GM19240 (cell line): ENCODE data around the gene RAB10.
"Not testable (repeated sequence)": the region's sequence is repeated elsewhere in the genome, so short reads cannot be mapped to it uniquely, and the experiment has no call there.

Source experiments
- DNase-seq: peaks from one replicate; pipeline ENCODE4 v3.0.0; 2011; ENCODE audit warnings: low spot score; ENCODE audit not compliant: insufficient read length

The RAB10 gene

DNA sequence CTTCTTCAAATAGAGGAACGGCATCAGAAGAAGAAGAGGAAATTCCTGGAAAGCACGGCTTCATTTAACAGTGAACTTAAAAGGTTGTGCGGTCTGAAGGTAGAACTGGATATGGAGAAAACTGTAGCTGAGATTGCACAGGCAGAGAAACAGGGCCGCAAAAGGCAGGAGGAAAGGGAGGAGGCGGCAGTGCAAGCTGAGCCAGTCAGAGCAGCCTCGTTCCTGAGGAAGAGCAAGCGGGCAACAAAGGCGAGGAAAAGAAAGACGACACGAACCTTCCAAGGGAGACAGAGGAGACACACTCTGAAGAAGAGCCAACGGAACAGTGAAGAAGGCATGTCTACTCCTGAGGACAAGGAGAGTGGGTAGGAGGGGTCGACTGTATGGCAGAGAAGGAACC lies 116.4 kb downstream of the RAB10 start:
- DNase-seq, result no peak

DNA sequence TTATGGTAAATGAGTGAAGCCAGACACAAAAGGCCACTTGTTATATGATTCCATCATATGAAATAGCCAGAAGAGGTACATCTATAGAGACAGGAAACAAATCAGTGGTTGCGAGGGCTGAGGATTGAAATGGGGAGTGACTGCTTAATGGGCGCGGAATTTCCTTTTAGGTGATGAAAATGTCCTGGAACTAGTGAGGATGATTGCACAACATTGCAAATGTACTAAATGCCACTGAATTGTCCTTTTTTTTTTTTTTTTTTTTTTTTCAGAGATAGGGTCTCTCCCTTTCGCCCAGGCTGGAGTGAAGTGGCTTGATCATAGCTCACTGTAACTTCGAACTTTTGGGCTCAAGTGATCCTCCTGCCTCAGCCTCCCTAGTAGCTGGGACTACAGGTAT lies 123.7 kb downstream of the RAB10 start:
- no peak for DNase-seq

DNA sequence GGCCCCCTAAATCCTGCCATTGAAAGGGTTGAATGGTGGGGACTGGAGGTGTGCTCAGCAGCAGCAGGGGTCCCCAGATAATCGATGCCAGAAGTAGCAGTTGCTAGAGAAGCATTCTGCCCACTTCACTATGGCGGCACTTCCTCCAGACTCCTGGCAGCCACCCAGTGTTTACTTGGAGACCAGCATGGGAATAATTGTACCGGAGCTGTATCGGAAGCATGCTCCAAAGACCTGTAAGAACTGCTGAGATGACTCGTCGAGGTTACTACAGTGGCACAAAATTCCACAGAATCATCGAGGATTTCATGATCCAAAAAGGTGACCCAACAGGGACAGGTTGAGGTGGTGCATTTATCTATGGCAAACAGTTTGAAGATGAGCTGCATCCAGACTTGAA lies 128.0 kb downstream of the RAB10 start:
- DNase-seq, result no peak

DNA sequence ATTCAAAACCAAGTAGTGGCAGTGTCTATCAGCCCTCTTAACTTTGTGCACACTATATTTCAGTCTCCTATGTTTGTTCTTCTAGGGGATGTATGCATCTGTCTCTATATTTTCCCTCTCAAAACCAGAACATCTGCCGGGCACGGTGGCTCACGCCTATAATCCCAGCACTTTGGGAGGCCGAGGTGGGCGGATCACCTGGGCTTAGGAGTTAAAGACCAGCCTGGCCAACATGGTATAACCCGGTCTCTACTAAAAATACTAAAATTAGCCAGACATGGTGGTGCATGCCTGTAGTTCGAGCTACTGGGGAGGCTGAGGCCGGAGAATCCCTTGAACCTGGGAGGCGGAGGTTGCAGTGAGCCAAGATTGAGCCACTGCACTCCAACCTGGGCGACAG lies 129.1 kb downstream of the RAB10 start:
- DNase-seq, result no peak

DNA sequence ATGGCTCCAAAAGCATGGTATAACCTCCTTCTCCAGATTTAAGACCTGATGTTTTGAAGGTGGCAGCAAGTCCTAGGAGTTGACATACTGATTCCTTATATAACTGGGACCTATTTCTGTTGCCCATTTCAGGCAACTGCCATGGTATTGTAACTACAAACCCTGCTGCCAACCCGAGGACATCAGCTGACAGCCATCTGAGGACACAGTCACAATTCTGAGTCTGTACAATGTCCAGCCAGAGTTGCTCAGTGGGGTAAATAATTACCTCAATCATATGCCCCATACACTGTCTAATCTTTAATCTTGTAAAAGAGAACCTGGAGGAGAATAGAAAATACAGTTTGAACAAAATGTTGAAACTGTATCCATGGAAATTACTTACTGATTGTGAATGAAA lies 130.3 kb downstream of the RAB10 start:
- DNase-seq, result no peak

DNA sequence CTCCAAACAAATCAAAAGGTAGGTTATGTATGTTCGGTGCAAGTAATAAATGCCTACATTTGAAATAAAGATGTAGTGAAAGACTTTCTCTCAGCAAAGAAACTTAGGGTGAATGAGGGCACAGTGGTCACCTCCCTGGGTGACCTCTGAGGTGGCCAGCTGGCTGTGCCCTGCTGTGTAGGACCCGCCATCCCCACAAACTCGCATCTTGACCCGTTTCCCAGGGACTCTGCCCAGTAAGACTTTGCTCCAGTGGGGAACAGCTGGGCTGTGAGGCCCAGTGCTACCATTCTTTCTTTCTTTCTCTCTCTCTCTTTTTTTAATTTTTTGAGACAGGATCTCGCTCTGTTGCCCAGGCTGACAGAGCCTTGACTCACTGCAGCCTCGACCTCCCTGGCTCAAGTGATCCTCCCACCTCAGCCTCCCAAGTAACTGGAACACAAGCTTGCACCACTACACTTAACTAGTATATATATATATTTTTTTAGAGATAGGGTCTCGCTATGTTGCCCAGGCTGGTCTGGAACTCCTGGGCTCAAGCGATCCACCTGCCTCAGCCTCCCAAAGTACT lies 130.8 kb downstream of the RAB10 start:
- DNase-seq, result no peak

DNA sequence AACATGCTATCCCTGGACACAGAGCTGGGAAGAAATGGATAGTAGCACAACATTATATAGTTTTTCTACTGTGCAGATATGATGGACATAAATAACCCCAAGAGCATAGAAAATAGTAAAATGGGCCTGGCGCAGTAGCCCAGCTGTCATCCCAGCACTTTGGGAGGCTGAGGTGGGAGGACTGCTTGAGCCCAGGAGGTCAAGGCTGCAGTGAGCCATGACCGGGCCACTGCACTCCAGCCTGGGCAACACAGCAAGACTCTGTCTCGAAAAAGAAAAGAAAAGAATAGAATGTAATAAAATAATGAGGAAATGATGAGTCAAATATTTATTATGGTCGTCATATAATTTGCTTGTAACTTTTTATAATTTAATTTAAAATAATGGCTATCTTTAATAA lies 131.5 kb downstream of the RAB10 start:
- no peak for DNase-seq

DNA sequence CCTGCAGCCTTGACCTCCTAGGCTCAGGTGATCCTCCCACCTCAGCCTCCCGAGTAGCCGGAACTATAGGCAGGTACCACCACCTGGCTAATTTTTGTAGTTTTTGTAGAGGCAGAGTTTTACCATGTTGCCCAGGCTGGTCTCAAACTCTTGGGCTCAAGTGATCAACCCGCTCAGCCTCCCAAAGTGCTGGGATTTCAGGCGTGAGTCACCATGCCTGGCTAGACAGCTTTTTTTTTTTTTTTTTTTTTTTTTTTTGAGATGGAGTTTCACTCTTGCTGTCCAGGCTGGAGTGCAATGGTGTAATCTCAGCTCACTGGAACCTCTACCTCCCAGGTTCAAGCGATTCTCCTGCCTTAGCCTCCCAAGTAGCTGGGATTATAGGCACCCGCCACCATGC lies 132.7 kb downstream of the RAB10 start:
- not testable (repeated sequence) for DNase-seq

DNA sequence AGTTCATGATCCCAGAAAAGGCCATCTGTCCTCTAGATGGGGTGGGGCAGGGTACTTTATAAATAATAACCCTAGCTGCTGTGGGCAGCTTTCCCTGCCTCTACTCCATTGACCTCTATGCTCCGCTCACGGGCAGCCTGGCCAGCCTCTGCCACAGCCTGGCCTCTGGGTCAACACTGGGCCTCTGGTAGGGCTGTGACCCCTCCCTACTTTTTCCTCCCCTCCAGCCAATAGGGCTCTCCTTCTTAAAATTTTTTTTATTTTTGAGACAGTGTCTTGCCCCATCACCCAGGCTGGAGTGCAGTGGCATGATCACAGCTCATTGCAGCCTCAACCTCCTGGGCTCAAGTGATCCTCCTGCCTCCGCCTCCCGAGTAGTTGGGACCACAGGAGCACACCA lies 134.9 kb downstream of the RAB10 start:
- no peak for DNase-seq

DNA sequence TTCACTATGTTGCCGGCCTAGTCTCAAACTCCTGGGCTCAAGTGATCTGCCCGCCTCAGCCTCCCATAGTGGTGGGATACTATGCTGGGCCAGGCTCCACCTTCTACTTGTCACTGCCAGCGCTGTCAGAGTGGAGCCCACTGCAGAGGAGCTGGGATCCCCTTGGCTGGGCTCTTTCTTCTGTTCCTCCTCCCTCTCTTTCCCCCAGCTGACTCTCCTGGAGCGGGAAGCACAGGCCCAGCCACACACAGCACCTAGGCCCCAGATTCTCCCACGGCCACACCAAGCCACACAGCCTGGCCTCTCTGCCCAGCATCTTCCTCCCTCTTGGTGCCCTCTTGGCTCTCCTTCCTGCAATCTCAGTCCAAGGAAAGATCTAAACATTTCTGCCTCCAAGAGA lies 135.3 kb downstream of the RAB10 start:
- DNase-seq, result no peak

DNA sequence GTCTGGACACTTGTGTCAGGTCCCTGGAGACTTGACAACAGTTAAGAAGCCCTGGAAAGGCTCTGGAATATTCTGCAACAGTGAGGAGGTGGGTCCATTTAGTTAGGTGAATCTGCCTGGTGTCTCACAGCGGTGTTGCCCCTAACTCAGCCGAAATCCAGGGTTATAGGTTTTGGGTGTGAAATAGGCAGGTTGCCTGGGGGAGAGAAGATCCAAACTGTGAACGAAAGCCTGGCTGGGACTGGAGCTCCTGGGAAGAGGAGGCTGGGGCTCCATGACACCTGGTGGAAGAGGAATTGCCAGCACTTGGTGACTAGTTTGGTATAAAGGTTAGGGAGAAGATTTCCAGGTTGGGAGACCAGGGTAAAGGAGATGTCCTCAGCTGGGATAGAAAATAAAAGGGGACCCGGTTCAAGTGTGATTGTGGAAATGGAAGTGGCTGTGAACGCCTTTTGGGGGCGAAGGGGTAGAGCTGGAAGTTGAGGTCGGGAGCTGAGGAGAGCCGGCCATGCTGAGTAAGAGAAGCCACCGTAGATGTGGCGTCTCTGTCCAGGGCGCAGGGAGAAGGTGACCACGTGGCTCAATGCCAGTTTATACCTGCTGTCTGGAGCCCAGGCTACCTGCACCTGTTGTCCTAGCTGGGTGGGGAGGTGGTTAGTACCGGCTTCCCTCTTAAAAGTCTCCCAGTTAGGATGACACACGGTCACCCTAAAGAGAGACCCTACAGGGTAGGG lies 136.0 kb downstream of the RAB10 start:
- DNase-seq, result no peak

DNA sequence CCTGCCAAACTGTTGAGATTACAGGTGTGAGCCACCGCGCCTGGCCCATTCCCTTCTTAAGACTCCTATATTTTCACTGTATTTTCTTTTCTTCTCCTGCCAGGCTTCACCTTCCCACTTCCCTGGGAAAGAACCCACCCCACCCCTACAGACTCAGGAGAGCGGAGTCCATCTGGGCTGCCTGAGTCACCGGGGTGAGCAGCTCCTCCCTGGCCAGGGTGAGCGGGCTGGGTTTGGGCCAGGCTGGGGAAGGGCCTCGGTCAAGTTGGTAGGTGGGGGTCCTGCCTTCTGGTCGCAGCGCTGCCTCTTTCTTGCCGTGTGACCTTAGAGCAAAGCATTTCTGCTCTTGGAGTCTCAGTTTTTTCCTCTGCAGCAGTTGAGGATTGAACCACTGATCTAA lies 136.9 kb downstream of the RAB10 start:
- no peak for DNase-seq

DNA sequence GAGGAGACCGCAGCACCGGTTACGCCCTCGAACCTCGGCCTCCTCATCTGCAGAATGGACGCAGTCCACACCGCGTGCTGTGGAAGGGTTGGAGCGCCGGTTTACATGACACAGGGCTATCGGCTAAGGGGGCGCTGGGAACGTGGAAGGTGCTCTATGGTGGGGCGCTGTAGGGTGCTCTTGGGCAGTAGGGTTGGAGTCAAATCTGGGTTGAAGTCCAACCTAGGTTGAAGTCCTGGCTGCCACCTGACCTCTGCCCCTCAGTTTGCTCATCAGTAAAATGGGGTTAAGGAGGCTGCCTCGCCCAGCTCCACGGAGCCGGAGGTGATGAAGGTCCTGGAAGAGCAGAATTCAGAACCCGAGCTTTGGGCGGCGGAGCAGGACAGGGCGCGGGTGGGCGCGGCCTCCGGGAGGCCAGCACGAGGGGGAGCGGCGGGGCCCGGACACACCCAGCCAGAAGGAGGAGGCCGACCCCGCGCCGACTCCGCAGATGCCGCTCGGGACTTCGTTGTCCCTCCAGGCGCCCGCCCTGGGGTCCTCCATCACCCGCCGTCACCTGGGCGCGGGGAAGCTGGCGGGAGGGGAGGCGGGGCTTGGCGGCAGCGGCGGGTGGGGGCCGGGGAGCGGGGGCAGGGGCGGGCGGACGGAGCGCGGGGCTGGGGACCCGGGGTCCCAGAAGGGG lies 138.4 kb downstream of the RAB10 start:
- no peak for DNase-seq

DNA sequence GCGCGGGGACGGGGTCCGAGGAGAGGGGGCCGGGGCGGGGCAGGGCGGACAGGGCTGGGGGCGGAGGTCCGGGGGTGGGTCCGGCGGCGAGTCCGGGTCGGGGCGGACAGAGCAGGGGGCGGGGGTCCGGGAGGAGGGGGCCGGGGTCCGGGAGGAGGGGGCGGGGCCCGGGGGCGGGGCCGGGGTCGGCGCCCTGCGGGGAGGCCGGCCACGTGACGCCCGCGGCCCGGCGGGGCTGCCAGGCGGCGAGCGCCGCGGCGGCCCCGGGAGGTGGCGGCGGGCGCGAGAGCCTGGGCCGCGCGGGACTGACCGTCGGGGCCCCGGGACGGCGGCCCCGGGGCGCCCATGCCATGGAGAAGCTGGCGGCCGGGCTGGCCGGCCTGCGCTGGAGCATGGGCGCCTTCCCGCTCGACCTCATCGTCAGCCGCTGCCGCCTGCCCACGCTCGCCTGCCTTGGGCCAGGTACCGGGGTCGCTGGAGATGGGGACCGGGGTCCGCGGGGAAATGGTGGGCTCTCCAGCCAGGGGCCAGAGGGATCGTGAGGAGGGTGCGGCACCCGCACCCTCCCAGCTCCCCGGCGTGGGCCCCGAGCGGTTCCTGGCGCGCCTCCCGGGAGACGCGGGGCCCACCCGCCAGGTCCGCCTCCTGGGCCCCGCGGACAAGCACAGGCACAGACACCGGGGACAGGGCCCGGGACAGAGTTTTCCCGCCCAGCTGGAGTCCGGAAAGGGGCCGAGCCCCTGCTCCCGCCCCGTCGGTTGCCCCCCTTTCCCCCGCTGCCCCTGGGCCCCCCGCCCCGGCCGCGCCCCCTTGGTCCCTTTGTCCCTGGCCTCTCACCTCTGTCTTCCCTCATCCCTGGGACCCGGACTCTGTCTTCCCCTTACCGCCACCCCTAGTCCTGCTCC lies 139.2 kb downstream of the RAB10 start, which contains the start of gene GAREM2:
GAREM2 (plus strand) TSS at position 218 of the 905 bp plus-strand sequence; CDS start at position 351, 133 bp downstream.
- no peak for DNase-seq

DNA sequence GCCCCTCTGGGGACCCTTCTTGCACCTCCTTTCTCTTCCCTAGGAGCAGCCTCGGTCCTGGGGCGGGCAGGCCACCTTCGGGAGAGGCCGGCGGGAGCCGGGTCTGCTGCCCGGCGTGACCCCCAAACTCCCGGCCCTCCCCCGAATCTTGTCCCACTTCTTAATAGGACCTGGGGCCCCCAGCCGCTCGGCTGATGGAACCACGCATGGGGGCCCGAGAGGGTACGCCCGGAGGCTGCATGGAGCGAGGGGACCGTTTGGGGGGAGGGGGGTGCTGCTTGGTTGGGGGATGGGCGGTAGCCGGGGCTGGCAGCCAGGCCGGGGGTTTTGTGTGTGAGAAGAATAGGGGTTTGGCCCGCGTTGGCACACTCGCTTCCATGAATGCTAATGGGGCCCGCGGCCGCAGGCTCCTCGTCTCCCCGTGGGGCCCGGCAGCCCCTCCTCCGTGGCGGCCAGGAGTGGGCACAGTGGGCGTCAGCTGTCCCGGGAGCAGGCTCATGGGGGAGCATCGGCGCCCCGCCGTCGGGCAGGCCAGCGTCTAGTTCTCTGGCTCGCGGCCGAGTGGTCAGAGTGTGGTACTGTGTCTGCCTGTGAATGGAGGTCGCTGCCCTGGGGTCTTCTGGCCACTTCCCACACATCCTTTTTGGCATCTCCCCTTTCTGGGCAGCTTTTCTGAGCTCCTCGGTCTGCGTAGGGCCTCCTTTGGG lies 140.0 kb downstream of the RAB10 start:
- DNase-seq, result no peak

DNA sequence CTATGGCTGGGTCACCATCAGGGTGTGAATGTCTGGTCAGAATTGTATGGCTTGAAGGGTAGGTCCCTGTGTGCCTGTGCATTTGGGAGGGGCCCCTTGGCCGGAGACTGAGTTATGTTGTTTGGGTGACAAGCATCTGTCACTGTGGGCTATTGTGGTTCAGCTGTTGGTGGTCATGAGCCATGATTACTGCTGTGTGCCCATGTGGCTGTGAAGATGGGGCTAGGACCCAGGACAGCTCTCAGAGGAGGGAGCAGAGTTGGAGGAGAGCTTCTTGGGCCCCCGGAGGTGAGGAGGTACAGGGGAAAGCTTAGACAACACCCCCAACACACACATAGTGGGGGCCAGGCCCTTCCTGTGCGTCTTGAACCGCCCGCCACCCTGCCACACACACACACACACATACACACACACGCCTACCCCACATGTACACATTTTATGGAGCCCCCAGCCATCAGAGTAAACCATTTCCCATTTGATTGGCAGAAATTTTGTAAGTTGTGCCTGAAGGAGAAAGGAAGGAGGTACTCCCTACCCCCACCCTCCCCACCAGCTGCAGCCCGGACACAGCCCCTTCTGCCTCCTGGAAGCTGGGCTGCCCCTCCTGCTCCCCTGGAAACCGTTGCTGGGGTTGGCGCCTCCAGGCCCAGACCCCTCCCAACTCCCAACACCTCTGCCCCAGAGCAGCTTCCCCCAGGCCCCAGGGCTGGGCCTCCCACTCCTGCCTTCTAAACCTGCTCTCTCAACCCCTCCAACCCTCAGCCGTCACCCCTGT lies 141.0 kb downstream of the RAB10 start:
- no peak for DNase-seq

DNA sequence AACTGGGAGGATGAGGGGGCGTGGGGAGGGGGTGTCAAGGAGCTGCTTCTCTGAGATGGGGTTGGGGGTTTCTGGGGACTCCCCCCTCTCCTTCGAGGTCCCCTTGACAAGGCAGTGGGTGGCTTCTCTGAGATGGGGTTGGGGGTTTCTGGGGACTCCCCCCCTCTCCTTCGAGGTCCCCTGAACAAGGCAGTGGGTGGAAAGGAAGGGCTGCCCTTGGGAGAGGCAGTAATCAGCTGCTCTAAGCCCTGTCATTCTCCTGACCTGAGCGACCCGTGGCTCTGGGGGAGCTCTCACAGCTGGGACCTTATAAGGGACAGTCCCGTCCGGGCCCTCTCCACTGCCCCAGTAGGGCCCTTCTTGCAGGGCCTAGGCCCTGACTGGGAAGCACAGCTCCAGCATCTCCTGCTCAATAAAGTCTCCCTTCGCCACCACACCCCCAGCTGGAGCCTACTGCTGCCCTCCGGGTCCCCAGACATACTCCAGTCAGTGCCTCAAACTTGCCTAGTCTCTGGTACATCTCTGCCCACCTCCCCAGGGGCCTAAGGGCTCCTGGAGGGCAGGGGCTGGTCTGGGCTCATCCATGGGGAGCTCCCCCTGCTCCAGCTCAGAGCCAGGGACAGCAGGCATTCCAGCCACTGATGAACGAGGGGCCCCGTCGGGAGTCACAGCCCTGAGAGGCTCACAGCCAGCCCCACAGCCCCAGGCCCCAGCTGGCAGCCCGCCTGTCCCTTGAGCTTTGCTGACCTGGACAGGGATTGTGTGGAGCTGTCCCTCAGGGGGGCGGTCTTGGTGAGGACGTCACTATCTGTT lies 141.8 kb downstream of the RAB10 start:
- no peak for DNase-seq

DNA sequence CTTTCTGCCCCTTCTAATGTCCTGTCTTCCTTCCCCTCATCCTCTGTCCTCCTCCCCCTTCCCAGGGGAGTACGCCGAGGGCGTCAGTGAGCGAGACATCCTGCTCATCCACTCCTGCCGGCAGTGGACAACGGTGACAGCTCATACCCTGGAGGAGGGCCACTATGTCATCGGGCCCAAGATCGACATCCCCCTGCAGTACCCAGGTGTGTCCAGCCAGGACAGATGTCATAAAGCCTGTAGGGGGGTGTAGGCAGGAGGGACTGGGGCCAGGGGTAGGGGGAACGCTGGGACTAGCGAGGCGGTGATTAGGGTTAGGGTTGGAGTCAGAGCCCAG lies 142.4 kb downstream of the RAB10 start:
- DNase-seq, result no peak

DNA sequence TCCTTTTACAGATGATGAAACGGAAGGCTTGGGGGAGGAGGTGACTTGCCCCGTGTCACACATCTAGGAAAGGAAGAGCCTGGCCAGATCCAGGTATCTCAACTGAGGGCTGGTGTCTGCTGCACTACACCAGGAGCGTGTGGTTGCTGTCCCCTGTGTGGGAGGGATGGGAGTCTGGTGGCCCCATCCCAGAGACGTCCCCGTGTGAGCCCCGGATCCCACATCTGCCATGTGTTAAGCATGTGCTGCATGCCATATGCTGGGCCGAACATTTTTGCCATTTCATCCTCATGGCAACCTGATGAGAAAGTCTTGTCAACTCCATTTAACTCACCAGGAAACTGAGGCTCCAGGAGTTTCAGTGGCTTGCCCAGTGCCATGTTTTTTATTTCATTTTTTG lies 143.2 kb downstream of the RAB10 start:
- no peak for DNase-seq

DNA sequence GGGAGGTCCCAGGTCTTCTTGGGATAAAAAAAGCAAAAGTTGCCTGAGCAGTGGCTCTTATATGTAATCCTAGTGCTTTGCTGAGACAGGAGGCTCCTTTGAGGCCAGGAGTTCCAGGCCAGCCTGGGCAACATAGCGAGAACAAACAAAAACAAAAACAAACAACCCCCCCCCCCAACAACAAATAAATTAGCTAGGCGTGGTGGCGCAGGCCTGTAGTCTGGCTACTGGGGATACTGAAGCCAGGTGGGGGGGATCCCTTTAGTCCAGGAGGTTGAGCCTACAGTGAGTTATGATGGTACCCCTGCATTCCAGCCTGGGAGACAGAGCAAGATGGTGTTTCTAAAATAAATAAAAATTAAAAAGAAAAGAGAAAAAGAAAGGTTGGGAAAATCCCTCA lies 144.4 kb downstream of the RAB10 start:
- no peak for DNase-seq
